Astrocyte (in vitro differentiated cells and primary cell): ENCODE data around the gene CPNE4. TPM values are rescaled to one million over a fixed set of nuclear protein-coding genes. Genes with fewer than 3 reads are reported as not detected.

Source experiments
- DNase-seq: peaks from one replicate; pipeline ENCODE4 v3.0.0-alpha.2; 2010; ENCODE audit warnings: low read depth
- FAIRE-seq: peaks from 2 replicates; lab custom pipeline; 2011; peaks lifted over from hg19 to GRCh38; lab: Jason Lieb, UNC
- H2AFZ ChIP-seq: 2 replicates; pipeline ENCODE4 v1.6.0; 2012; ENCODE audit warnings: low read depth, low read length, inconsistent platforms
- H3K27ac ChIP-seq: 2 replicates; pipeline ENCODE4 v1.5.1; 2011; ENCODE audit warnings: low read depth, low read length, inconsistent platforms
- H3K27me3 ChIP-seq: 2 replicates; pipeline ENCODE4 v1.6.0; 2011; ENCODE audit warnings: low read length, inconsistent platforms; ENCODE audit not compliant: insufficient read depth
- H3K36me3 ChIP-seq: 2 replicates; pipeline ENCODE4 v1.5.1; 2011; ENCODE audit warnings: low read length, inconsistent platforms; ENCODE audit not compliant: insufficient read depth
- H3K4me1 ChIP-seq: 2 replicates; pipeline ENCODE4 v1.5.1; 2011; ENCODE audit warnings: low read length, inconsistent platforms; ENCODE audit not compliant: insufficient read depth
- H3K4me2 ChIP-seq: 2 replicates; pipeline ENCODE4 v1.6.0; 2012; ENCODE audit warnings: low read length, inconsistent platforms
- H3K4me3 ChIP-seq: 2 replicates; pipeline ENCODE4 v1.5.1; 2011; ENCODE audit warnings: low read depth, mild to moderate bottlenecking, low read length, inconsistent platforms; ENCODE audit not compliant: insufficient read depth
- H3K79me2 ChIP-seq: 2 replicates; pipeline ENCODE4 v1.6.0; 2012; ENCODE audit warnings: mild to moderate bottlenecking, low read length, inconsistent platforms; ENCODE audit not compliant: insufficient read depth
- H3K9ac ChIP-seq: 2 replicates; pipeline ENCODE4 v1.6.0; 2012; ENCODE audit warnings: mild to moderate bottlenecking, low read length, inconsistent platforms
- H3K9me3 ChIP-seq: 2 replicates; pipeline ENCODE4 v1.5.1; 2012; ENCODE audit warnings: low read depth, mild to moderate bottlenecking, low read length, inconsistent platforms; ENCODE audit not compliant: insufficient read depth
- H4K20me1 ChIP-seq: 2 replicates; pipeline ENCODE4 v1.6.0; 2012; ENCODE audit warnings: low read length, inconsistent platforms; ENCODE audit not compliant: insufficient read depth
- H3K27ac Mint-ChIP-seq: one replicate; pipeline ENCODE4 v1.8.0; 2021; ENCODE audit warnings: mild to moderate bottlenecking, mixed read lengths; ENCODE audit not compliant: unreplicated experiment
- H3K27me3 Mint-ChIP-seq: one replicate; pipeline ENCODE4 v1.8.0; 2021; ENCODE audit warnings: low read depth, mixed read lengths; ENCODE audit not compliant: unreplicated experiment
- H3K36me3 Mint-ChIP-seq: one replicate; pipeline ENCODE4 v1.8.0; 2021; ENCODE audit warnings: low read depth, mixed read lengths; ENCODE audit not compliant: unreplicated experiment
- H3K4me1 Mint-ChIP-seq: one replicate; pipeline ENCODE4 v1.8.0; 2021; ENCODE audit warnings: low read depth, mixed read lengths; ENCODE audit not compliant: unreplicated experiment
- H3K4me3 Mint-ChIP-seq: one replicate; pipeline ENCODE4 v1.8.0; 2021; ENCODE audit warnings: mild to moderate bottlenecking, moderate library complexity, mixed read lengths; ENCODE audit not compliant: unreplicated experiment
- H3K9me3 Mint-ChIP-seq: one replicate; pipeline ENCODE4 v1.8.0; 2021; ENCODE audit warnings: mild to moderate bottlenecking, mixed read lengths; ENCODE audit not compliant: unreplicated experiment
- EZH2 ChIP-seq: IDR thresholded peaks from 2 replicates; pipeline ENCODE4 v1.6.1; 2012; ENCODE audit warnings: mild to moderate bottlenecking, low read length, inconsistent platforms; ENCODE audit not compliant: insufficient read depth
- total RNA-seq: library from RNA; stranded (reverse); gene quantifications from 2 replicates; pipeline ENCODE4 v1.2.1, GENCODE V29; 2021
- TF ChIP-seq, protein P1 (sequence below): IDR thresholded peaks from 2 replicates; pipeline ENCODE4 v1.5.1; 2011; ENCODE audit warnings: low read depth, mild to moderate bottlenecking, inconsistent platforms, low read length, moderate library complexity; ENCODE audit not compliant: insufficient read depth

Gene CPNE4
- total RNA-seq, 1 donor from 2014 or later = 0.68 TPM

GRCh38 chr3:131702146-131702545, 332.7 kb downstream of the CPNE4 start:
- no peak overlapping the region for H3K4me3 Mint-ChIP-seq
- H4K20me1 ChIP-seq = no peaks in the 10 kb centered on the region
- no peaks in the 10 kb centered on the region for H3K9me3 Mint-ChIP-seq
- peaks cover 2% of the 10 kb centered on the region for H3K36me3 Mint-ChIP-seq
- H3K4me1 Mint-ChIP-seq = peaks cover 42% of the 10 kb centered on the region
- H3K27me3 ChIP-seq = no peaks in the 10 kb centered on the region
- FAIRE-seq (no peak), DNase-seq (peak; percentile 25)
- H2AFZ ChIP-seq = no peak overlapping the region
- no peaks in the 10 kb centered on the region for H3K27me3 Mint-ChIP-seq
- no peak overlapping the region for H3K4me3 ChIP-seq
- H3K79me2 ChIP-seq = no peaks in the 10 kb centered on the region
- peak overlapping the region; percentile 55 for H3K27ac ChIP-seq
- peak overlapping the region; percentile 80 for H3K27ac Mint-ChIP-seq
- no peak overlapping the region for H3K4me2 ChIP-seq
- H3K4me1 ChIP-seq = peaks cover 13% of the 10 kb centered on the region
- H3K9ac ChIP-seq = no peak overlapping the region
- TF ChIP-seq, protein P1, sequence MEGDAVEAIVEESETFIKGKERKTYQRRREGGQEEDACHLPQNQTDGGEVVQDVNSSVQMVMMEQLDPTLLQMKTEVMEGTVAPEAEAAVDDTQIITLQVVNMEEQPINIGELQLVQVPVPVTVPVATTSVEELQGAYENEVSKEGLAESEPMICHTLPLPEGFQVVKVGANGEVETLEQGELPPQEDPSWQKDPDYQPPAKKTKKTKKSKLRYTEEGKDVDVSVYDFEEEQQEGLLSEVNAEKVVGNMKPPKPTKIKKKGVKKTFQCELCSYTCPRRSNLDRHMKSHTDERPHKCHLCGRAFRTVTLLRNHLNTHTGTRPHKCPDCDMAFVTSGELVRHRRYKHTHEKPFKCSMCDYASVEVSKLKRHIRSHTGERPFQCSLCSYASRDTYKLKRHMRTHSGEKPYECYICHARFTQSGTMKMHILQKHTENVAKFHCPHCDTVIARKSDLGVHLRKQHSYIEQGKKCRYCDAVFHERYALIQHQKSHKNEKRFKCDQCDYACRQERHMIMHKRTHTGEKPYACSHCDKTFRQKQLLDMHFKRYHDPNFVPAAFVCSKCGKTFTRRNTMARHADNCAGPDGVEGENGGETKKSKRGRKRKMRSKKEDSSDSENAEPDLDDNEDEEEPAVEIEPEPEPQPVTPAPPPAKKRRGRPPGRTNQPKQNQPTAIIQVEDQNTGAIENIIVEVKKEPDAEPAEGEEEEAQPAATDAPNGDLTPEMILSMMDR = no peak
- TF ChIP-seq EZH2 = no peak
- H3K9me3 ChIP-seq = no peaks in the 10 kb centered on the region
- H3K36me3 ChIP-seq = no peaks in the 10 kb centered on the region

- Histone ChIP-seq H3K9me3 (no peaks in the 10 kb centered on the region), H3K4me2 (no peak overlapping the region), H3K36me3 (no peaks in the 10 kb centered on the region), H3K79me2 (no peaks in the 10 kb centered on the region), H3K4me1 (peaks cover 13% of the 10 kb centered on the region), H3K4me3 (no peak overlapping the region), H3K27ac (peak overlapping the region; percentile 28), H4K20me1 (no peaks in the 10 kb centered on the region), H3K27me3 (no peaks in the 10 kb centered on the region), H2AFZ (no peak overlapping the region), H3K9ac (no peak overlapping the region)
- no peaks in the 10 kb centered on the region for H3K9me3 Mint-ChIP-seq
- peaks cover 2% of the 10 kb centered on the region for H3K36me3 Mint-ChIP-seq
- FAIRE-seq (no peak), DNase-seq (no peak)
- peaks cover 39% of the 10 kb centered on the region for H3K4me1 Mint-ChIP-seq
- no peak overlapping the region for H3K27ac Mint-ChIP-seq
- no peaks in the 10 kb centered on the region for H3K27me3 Mint-ChIP-seq
- H3K4me3 Mint-ChIP-seq = no peak overlapping the region
- TF ChIP-seq, protein P1 = no peak
- no peak for TF ChIP-seq EZH2
Measured at GRCh38 chr3:131701153-131701770, 333.6 kb downstream of the CPNE4 start.

- Mint-ChIP-seq H3K36me3 (peaks cover 2% of the 10 kb centered on the region), H3K4me1 (peaks cover 25% of the 10 kb centered on the region), H3K9me3 (no peaks in the 10 kb centered on the region), H3K27me3 (no peaks in the 10 kb centered on the region), H3K27ac (no peak overlapping the region), H3K4me3 (no peak overlapping the region)
- Histone ChIP-seq H3K79me2 (no peaks in the 10 kb centered on the region), H3K4me2 (no peak overlapping the region), H3K4me1 (peaks cover 3% of the 10 kb centered on the region), H3K27me3 (no peaks in the 10 kb centered on the region), H4K20me1 (no peaks in the 10 kb centered on the region), H3K36me3 (no peaks in the 10 kb centered on the region), H3K27ac (no peak overlapping the region), H3K9me3 (no peaks in the 10 kb centered on the region), H3K9ac (no peak overlapping the region), H3K4me3 (no peak overlapping the region), H2AFZ (no peak overlapping the region)
- FAIRE-seq (no peak), DNase-seq (peak; percentile 34)
- TF ChIP-seq, protein P1 = no peak
- TF ChIP-seq EZH2 = no peak
Measured at GRCh38 chr3:131699001-131699400, 335.8 kb downstream of the CPNE4 start.
